GM21360 (cell line): ENCODE measurements around the gene UNC5CL.

Experiments used
- ATAC-seq: cut with Tn5 transposase; IDR thresholded peaks from one replicate; pipeline ENCODE4 v1.9.1; 2021; ENCODE audit warnings: mild to moderate bottlenecking, moderate library complexity; ENCODE audit not compliant: unreplicated experiment

UNC5CL gene

DNA sequence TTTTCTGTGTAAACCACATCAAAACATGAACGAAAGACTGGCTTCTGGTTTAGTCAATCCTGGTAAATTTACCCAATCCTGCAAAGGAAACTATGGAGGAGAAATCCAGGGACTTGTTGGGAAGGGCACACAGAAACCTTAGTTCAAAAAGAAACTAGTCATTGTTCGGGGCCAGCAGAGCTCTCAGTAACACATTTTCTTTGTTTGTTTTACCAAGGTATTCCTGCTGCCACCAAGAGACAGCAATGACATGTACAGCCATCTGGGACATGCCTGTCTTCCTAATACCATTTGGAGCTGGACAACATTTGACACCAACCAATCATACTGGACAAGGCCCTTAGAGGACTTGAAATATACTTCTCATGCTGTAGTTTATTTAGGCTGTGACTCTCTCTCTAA lies 24.9 kb upstream of the UNC5CL start:
- no peak for ATAC-seq

DNA sequence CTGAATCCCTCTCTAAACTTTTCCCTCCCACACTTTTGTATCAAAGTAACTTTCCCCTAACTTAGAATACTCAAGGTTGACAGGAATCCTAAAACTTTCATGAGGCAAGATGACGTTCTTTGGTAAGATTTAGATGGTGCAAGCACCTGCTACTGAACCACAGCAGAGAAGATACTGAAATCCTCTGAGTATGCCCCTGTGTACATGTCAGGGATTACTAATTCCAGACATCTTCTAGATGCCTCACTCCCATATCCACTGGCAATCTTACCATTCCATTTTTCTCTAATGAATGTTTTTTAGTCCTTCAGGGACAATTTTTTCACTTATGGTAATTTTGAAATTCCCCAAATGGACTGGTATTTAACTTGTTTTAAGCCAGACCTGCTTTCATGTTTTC lies 23.0 kb upstream of the UNC5CL start:
- no peak for ATAC-seq

DNA sequence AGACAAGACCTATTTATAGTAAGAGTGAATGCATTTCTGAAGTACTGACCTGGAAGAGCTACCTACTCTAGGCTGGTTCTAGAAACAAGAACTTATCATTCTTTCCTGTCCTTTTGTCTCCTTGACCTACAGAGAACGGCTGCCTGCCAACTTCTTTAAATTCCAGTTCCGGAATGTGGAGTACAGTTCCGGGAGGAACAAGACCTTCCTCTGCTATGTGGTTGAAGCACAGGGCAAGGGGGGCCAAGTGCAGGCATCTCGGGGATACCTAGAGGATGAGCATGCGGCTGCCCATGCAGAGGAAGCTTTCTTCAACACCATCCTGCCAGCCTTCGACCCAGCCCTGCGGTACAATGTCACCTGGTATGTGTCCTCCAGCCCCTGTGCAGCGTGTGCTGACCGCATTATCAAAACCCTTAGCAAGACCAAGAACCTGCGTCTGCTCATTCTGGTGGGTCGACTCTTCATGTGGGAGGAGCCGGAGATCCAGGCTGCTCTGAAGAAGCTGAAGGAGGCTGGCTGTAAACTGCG lies 22.2 kb upstream of the UNC5CL start:
- ATAC-seq = no peak

DNA sequence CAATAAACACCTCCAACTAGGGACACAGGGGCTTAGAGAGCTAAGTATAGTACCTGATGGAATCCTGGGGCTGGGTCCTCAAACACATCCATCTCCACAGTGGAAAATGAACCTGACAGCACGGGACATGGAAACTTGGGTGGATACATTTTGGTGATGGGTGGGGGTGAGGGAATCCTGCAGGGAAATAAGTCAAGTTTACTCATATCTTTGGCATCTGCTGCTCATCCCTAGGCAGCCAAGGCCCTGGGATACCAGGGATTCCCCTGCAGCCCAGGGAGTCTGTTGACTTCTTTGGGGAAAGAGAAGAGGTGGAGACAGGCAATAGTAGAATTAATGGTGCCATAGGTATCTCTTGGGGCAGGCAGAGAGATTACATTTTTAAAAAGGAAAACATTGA lies 20.5 kb upstream of the UNC5CL start:
- ATAC-seq = no peak

DNA sequence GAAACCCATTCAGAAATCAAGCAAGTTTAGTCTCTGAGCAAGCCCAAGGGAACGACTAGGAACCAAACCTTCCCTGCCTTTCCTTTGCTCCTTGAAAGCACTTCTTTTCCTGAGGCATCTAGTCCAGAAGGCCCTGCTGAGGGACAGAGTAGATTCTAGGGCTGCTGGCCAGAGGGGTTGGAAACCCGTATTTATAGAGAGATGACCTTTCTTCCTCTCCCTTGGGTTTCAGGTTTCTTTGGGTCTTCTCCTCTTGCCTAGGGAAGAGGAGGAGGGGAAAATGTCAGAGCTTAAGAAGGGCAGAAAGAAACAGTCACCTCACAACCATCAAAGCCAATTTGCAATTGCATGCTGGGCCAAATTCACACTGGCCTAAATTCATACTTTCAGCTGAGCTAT lies 19.8 kb upstream of the UNC5CL start:
- no peak for ATAC-seq

DNA sequence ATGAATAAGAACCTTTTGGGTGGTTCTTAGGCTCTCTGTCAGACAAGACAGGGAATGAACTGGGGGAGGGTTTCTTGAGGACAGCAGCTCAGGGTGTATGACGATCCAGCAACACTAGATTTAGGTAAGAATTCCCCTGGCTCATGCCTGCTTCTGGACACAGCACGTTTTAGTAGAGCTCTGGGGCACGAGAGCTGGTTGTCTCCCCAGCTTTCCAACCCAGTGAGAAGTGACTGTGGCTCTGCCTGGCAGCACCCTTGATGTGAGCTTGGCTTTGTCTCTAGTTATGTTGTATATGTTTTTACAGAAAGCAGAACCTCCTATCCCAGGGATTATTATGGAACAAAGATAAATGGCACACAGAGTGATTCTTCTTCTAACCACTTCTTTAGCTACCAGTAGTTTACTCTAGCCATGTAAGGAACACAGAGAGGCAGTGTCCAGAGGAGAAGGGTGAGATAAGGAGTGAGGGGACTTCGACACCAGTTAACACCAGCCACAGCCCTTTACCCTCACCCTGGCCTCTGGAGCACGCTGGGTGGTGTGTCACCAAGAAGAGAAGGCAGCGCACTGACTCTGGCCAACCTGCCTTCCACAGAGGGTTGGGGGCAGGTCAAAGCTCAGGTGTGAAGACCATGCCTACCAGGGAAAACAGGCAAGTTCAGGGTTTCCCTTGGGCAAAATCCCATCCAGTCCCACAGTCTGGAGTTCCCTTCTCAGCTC lies 17.9 kb upstream of the UNC5CL start:
- no peak for ATAC-seq

DNA sequence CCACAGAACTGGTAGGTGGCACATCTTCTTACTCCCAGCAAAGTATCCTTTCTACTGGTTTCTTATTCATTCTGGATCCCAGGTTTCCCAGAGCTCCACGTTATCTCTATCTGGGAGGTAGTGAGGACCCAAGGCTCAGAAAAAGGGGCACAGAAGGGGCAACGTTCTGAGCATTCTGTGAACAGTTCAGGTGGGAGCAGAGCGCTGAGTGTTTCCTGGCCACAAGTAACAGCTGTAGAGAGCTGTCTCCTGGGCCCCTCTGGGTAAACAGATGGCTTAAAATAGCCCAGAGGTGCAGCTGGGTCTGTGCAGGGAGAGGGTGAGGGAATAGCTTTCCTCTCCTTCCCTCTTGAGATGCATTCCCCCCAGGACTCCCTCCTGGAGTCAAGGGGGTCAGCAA lies 16.1 kb upstream of the UNC5CL start:
- ATAC-seq = no peak

DNA sequence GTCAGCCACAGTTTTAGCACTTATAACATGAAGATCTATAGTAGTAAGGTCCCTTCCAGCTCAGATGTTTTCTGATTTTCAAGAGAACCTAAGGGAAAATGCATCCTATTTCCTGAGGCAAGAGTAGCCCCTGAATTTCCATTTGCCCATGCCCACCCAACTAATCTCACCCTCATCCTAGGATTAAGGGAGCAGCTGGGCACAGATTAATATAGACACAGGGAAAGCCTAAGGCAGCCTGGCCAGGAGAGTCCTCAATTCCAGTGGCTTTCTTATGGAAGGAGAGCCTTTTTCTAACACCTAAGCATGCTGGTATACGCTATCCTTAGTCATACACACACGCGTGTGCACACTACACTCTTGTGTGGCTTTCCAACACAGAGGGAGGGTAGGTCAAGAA lies 15.5 kb upstream of the UNC5CL start:
- ATAC-seq = no peak

DNA sequence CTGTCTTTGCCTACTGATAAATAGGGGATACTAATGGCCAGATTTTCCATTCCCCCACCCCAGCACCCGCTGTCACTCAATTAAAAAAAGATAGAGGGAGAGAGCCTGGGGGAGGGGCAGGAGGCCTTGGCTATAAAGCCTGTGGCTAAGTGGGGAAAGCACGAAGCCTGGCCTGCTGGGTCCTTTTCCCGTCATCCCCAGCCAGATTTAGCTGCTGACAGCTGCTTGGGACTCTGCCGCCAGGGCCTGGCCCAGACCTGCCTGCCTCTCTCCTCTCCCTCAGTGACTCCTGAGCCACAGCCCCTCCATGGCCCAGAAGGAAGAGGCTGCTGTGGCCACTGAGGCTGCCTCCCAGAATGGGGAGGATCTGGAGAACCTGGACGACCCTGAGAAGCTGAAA lies 14.0 kb upstream of the UNC5CL start, which contains the start of gene APOBEC2:
Gene APOBEC2 (plus strand): TSS at position 162 of the 400 bp plus-strand sequence. CDS start 146 bp downstream, at position 308.
- ATAC-seq = no peak

DNA sequence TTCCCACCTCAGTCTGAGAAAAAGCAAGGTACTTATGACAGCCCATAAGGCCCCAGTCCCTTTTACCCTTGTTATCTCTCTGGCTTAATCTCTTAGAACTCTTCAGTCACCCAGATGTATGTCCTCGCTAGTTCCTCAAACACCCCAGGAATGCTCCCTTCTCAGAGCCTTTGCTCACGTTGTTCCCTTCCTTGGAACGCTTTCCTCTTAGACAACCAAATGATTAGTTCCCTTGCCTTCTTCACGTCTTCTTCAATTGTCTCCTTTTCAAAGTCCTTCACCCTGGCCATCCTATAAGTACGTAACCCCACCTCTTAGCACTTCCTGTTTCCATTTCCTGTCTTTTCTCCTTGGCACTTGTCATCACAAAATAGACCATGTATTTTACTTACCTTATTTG lies 12.9 kb upstream of the UNC5CL start:
- ATAC-seq = no peak

DNA sequence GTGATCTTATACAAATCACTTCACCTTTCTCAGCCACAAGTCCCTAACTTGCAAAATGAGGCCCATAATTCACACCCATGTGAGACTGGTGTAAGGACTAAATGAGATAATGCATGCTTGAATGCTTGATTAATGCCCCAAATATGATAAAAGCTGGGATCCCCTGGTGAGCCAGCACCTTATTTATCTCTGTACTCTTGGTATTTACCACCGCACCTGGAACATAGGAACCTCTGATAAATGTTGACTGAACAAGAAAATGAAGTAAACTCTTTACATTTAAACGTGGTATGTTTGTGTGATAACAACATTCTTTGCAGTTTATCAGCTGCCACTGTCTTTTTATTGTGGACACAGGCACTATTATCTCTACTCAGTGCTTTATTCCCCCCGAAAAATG lies 11.5 kb upstream of the UNC5CL start:
- no peak for ATAC-seq

DNA sequence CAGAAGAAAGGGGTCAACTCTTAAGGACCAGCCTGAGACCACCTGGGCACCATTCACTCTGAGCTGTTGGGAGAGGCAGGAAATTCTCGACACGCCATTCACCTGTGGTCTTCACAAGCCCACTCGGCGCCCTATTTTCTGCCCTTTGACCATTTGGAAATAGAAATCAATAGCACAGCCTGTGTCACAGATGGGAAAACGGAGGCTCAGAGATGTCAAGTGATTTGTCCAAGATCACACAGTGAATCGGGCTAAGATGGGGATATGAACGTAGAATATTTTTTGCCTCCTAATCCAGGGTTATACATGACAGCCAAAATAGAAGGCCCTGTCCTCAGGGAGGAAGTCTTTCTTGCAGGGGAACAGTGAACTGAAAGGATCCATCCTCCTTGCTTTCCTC lies 10.9 kb upstream of the UNC5CL start:
- ATAC-seq = no peak

DNA sequence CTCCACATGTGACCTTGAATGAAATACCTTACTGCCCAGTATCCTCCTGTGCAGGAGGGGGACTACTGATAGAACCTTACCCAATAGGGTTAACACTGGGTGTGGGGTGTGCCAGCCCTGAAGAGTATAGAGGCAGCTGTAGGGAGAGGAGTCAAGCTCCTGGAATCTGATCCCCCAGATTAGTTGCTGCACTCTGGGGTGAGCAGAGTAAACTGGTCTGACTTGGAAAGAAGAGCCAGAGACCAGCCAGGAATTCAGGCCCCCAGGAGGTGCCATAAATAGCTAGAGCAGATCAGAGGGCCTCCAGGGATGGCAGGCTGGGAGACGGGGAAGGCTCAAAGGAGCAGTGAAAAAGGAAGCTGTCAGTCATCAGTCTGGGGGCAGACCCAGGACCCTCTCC lies 10.5 kb upstream of the UNC5CL start:
- ATAC-seq = no peak

DNA sequence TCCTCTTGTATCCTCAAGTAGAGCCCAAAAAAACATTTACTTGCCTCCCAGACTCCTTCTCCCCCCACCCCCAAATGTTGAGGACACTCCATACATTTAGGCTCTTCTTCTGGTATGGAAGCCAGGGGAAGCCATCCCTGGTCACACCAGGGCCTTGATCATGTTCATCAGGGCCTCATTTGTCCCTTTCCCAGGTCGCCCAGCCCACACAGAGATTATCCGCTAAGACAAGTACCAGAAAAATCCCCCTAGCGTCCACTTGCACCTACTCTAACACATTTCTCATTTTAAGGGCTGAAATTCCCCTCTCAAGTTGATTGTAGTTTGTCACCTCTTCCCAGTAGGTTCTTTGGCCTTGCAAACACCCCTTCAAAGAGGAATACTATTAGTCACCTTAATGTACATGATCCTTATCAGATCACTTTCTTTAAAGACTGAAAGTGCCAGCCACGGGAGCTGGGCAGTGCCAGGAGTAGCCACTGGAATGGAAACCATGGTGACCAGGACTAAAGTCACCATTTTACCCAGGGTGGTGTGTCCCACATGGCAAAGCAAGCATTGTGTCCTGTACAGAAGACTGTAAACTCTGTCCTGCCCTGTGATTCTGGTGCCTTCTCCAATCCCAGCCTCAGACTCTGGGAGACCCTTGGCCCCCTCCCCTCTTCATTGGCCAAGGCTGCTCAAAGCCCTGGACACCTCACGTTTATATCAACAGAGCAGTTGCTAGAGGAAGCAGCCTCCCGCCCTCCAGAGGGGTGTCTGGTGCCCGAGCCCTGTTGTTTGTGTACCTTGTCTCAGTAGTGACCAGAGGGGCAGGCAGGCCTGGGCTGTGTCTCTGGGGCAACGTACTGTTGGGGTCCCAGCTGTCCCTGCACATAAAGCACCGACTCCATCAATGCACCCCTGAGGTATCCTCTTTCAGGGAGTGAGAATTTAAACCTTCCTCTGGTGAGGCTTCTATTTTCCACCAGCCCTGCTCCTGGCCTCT lies 9.0 kb upstream of the UNC5CL start:
- no peak for ATAC-seq

DNA sequence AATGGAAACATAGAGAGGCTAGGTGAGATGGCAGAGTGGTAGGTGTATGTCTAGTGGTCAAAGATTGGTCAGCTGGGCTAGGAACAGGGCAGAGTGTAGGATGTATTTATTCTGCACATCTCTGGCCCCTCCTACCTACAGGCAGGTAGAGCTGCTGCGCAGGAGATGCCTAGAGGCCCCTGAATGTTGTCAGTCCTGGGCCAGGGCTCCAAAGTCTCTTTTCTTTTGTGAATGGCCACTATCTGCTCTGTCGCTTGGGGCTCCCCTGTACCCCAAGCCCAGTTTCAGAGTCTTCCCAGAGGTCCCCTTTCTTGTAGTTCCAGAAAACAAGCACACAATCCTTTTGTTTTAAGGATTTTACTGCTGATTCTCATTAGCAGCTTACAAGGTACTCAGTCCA lies 8.3 kb upstream of the UNC5CL start:
- no peak for ATAC-seq

DNA sequence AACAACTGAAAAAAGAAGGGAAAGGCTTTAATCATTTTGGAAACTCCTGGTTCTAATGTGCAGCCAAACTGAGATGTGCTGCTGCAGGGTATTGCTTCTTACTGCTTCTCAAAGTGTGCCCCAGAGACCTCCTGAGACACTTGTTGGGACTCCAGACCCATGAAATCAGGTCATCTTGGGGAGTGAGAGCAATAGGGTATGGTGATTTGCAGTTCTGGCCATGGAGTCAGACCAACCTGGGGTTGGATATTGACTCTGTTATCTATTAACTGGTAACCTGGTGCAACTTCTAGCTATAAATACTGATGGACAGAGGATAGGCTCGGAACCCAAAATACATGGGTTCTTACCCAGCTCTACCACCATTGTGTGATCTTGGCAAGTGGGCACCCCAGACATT lies 7.1 kb upstream of the UNC5CL start:
- no peak for ATAC-seq

DNA sequence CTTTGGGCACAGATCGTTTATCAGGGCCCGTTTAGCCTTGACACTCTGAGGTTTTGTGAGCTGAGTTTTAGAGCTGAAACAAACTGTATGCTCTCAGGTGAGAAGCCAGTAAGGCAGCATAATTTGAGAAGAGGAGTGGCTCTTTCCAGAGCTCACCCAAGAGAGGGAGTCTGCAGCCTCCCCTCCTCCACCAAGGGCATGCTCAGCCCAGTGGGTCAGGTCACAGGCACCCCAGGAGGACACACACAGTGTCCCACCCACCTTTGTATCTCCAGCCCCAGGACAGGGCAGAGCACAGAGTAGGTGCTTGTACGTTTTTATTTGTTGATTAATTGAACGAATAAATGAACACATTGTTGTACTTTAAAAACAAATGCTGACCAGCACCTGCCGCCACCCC lies 6.6 kb upstream of the UNC5CL start:
- no peak for ATAC-seq

DNA sequence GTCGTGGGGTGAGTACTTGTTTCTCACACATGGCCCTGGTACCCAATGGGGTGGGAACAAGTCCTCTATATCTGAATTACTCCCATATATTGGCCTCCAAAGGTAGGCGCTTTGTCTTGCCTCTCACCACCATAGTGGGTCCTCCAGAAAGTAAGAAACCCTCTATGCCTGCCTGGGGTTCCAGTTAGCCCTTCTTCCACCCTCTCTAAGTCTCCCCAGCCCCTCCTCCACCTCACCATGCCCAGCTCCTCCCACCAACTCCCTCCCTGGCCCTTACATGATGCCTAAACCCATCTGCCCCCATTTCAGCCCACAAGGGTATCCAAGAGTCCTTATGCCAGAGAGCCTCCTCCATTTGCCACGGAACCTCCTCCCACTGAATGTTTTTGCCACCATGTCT lies 4.1 kb upstream of the UNC5CL start:
- ATAC-seq = no peak

DNA sequence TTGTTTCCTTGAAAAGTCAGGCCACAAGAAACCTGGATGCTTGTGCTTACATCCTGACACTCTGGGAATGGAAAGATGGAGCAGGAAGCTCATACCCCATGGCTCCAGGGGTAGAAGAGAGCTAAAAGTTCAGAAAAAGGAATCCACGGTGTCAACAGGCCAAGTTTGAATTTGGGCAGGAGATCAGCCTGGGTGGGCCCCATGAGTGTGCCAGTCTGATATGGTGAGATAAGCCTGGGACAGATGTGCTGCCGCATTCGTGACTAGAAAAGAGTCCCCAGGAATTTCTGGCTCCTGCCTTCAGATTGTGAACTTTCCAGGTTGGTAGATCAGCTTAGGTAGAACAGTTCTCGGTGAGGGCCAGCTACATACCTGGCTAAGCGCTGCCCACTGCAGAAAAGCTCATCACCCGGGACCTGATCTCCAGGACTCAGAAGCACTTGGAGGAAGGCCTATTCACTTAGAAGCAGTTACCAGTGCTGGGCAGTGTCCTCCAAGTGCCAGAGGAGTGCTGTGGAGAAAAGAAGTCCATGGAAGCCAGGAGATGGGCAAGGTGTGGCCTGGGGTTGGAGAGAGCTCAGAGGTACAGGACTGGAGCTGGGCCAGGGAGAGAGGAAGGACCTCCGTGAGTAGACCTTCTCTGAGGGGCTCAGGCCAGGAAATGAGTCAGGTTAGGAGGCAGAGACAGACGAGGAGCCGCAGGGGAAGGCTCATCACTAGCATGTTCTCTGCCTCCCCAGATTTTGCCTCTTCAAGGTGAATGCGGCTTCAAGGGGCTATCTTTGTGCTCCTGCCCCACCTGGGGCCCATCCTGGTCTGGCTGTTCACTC lies 3.4 kb upstream of the UNC5CL start, which contains the start of gene TSPO2:
Gene TSPO2 (plus strand): TSS at position 242 of the 830 bp plus-strand sequence. CDS start 519 bp downstream, at position 761.
- no peak for ATAC-seq

DNA sequence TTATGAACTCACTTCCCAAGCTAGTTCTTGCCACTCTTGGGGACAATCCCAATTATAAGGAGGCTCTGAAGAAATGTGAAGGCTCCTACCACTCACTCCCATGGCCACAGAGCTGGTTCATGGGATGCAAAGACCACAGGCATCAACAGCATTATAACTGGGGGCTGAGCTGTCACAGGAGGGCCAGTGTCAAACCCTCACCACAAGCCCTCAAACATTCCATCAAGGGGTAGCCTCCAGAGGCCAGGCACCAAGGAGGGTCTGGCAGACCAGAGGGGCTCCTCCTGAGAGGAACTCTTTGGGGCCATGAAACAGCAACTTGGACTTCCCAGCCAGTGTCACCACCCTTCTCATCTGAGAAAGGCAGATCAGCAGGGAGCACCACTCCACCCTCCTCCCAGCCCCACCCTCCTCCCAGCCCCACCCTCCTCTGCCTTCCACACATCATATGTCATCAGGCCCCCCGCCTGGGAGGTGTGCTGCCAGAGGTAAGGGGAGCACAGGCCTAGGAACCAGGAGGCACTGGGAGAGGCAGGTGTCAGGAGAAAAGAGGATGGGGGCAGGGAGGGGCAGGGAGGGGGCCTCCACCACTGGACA lies 2.0 kb upstream of the UNC5CL start:
- no peak for ATAC-seq
